Endothelial cell (in vitro differentiated cells): ENCODE measurements around the gene CACNA2D3. TPM values are rescaled to one million over a fixed set of nuclear protein-coding genes. Genes with fewer than 3 reads are reported as not detected.

Experiments
- DNase-seq: peaks from one replicate; pipeline ENCODE4 v3.0.0; 2021; ENCODE audit warnings: low spot score
- H3K27ac Mint-ChIP-seq: one replicate; pipeline ENCODE4 v1.8.0; 2021; ENCODE audit warnings: mixed read lengths, inconsistent platforms; ENCODE audit not compliant: unreplicated experiment
- H3K27me3 Mint-ChIP-seq: one replicate; pipeline ENCODE4 v1.8.0; 2021; ENCODE audit warnings: mild to moderate bottlenecking, moderate library complexity, mixed read lengths, inconsistent platforms; ENCODE audit not compliant: unreplicated experiment
- H3K36me3 Mint-ChIP-seq: one replicate; pipeline ENCODE4 v1.8.0; 2021; ENCODE audit warnings: mild to moderate bottlenecking, low read depth, mixed read lengths, inconsistent platforms; ENCODE audit not compliant: unreplicated experiment
- H3K4me1 Mint-ChIP-seq: one replicate; pipeline ENCODE4 v1.8.0; 2021; ENCODE audit warnings: mild to moderate bottlenecking, mixed read lengths, inconsistent platforms; ENCODE audit not compliant: unreplicated experiment
- H3K4me3 Mint-ChIP-seq: one replicate; pipeline ENCODE4 v1.8.0; 2021; ENCODE audit warnings: mild to moderate bottlenecking, mixed read lengths, inconsistent platforms; ENCODE audit not compliant: unreplicated experiment
- H3K9me3 Mint-ChIP-seq: one replicate; pipeline ENCODE4 v1.8.0; 2021; ENCODE audit warnings: mixed read lengths, inconsistent platforms; ENCODE audit not compliant: unreplicated experiment
- CTCF ChIP-seq: fragments of 200-600 bp; sonication (generic); IDR thresholded peaks from one replicate; pipeline ENCODE4 v1.5.0; 2021; ENCODE audit warnings: antibody characterized with exemption; ENCODE audit not compliant: unreplicated experiment
- total RNA-seq: library from RNA; stranded (reverse); fragmentation: NEBNext Ultra II Directional; extraction: Animal tissue kit (Norgen Biotek cat#: 25700); gene quantifications from one replicate; pipeline ENCODE4 v1.2.1, GENCODE V29; 2021; ENCODE audit not compliant: unreplicated experiment

CACNA2D3 gene
- total RNA-seq, 1 donor from 2014 or later, result 0.46 TPM

- H3K27me3 Mint-ChIP-seq, result no peaks in the 10 kb centered on the region
- peaks cover 5% of the 10 kb centered on the region for H3K4me1 Mint-ChIP-seq
- no peak for DNase-seq
- H3K36me3 Mint-ChIP-seq, result no peaks in the 10 kb centered on the region
- no peak overlapping the region for H3K27ac Mint-ChIP-seq
- no peaks in the 10 kb centered on the region for H3K9me3 Mint-ChIP-seq
- no peak for TF ChIP-seq CTCF
- no peak overlapping the region for H3K4me3 Mint-ChIP-seq
These were observed 222.4 kb downstream of the CACNA2D3 start for GRCh38 chr3:54344601-54345231.

- TF ChIP-seq CTCF, result no peak
- Mint-ChIP-seq H3K27ac (no peak overlapping the region), H3K9me3 (no peaks in the 10 kb centered on the region), H3K27me3 (no peaks in the 10 kb centered on the region), H3K36me3 (no peaks in the 10 kb centered on the region), H3K4me3 (no peak overlapping the region), H3K4me1 (peaks cover 5% of the 10 kb centered on the region)
- no peak for DNase-seq
These were observed 223.6 kb downstream of the CACNA2D3 start for GRCh38 chr3:54345847-54346375.

- Mint-ChIP-seq H3K27me3 (no peaks in the 10 kb centered on the region), H3K4me1 (peaks cover 5% of the 10 kb centered on the region), H3K9me3 (no peaks in the 10 kb centered on the region), H3K36me3 (no peaks in the 10 kb centered on the region), H3K27ac (no peak overlapping the region), H3K4me3 (no peak overlapping the region)
- TF ChIP-seq CTCF, result no peak
- no peak for DNase-seq
These were observed 224.7 kb downstream of the CACNA2D3 start for GRCh38 chr3:54347060-54347459.

- TF ChIP-seq CTCF, result no peak
- Mint-ChIP-seq H3K9me3 (no peaks in the 10 kb centered on the region), H3K4me1 (peaks cover 5% of the 10 kb centered on the region), H3K27ac (no peak overlapping the region), H3K4me3 (no peak overlapping the region), H3K36me3 (no peaks in the 10 kb centered on the region), H3K27me3 (no peaks in the 10 kb centered on the region)
- no peak for DNase-seq
These were observed 225.6 kb downstream of the CACNA2D3 start for GRCh38 chr3:54347933-54348332.

- DNase-seq, result no peak
- Mint-ChIP-seq H3K4me3 (no peak overlapping the region), H3K27ac (no peak overlapping the region), H3K36me3 (no peaks in the 10 kb centered on the region), H3K9me3 (no peaks in the 10 kb centered on the region), H3K27me3 (no peaks in the 10 kb centered on the region), H3K4me1 (peaks cover 5% of the 10 kb centered on the region)
- TF ChIP-seq CTCF, result no peak
These were observed 226.9 kb downstream of the CACNA2D3 start for GRCh38 chr3:54349231-54349652.
